Activated CD8-positive, alpha-beta memory T cell treated with anti-CD3 and anti-CD28 coated beads, Interleukin-2, amount 50 U/mL, for 24 hours (primary cell): ENCODE data around the gene BRPF3.

Experiments used
- DNase-seq: peaks from one replicate; pipeline ENCODE4 v3.0.0-alpha.2; 2020; ENCODE audit errors: extremely low read depth

The BRPF3 gene

DNA sequence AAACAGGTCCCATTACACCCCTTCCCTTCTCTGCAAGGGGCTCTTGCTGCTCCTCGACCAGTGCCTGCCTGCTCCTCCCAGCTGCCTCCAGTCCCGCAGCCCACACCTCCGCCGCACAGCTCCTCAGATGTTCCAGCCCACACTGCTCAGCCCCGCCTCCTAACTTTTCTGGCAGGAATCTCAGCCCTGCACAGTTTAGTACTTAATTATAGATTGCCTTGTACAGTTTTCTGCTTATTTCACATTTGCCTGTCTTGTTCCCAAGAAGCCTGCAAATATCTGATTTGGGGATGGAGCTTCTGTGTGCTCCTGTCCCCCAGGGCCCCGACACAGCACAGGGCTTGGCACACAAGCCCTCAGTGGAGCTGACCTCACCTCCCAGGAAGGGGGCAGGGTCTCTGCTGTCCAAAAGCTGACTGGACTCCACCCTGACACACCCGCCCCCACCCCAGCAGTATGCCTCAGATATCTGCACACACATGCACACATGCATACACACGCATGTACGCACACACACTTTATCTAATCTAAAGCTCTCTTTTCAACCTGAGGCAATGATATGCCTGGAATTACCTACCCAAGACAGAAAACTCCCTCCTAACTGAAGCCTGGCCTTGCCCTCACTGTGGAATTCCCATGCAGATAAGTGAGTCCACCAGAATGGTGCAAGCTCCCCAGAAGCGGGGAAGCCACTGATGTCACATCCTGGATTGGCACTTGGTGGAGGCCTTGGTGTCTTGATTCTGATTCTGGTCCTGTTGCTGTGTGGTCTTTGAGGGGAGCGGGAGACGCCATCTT, 72.1 kb downstream of the BRPF3 start:
- DNase-seq = no peak

DNA sequence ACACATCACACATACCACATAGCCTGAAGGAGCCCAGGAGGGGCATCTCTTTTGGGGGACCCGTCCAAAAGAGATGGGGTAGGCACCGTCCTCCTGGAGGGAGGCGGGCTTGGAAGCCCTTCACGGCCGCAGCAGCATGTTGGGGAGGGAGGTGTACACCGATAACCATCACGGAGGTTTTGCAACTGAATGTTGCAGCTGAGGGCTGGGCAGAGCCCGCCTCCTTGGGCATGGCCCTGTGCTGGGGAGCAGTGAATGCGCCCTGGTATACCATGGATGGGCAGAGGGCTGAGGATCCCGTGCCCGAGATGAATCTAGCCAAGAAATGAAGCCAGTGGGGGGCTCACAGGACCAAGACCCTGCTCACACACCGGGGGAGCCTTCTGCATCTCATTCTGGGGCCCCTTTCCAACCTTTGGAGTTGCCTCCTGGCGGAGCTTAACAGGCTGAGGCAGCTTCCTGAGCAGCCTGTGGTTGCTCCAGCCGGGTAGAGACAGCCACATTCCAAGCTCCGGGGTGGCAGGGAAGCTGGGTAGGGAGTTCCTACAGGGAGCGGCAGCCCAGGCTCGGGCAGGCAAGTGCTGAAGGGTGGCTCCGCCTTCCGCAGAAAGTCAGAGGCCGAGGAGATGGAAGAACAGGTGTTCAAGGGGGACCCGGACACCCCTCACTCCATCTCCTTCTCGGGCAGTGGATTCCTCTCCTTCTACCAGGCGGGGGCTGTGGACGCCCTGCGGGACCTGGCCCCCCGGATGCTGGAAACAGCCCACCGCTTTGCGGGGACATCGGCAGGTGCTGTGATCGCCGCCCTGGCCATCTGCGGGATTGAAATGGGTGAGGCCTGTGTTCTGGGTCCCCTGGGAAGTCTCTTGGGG, 73.5 kb downstream of the BRPF3 start, which contains the start of gene PNPLA1:
Gene PNPLA1 (plus strand): TSS at position 227 of the 872 bp plus-strand sequence. CDS start 400 bp downstream, at position 627.
- DNase-seq = no peak

DNA sequence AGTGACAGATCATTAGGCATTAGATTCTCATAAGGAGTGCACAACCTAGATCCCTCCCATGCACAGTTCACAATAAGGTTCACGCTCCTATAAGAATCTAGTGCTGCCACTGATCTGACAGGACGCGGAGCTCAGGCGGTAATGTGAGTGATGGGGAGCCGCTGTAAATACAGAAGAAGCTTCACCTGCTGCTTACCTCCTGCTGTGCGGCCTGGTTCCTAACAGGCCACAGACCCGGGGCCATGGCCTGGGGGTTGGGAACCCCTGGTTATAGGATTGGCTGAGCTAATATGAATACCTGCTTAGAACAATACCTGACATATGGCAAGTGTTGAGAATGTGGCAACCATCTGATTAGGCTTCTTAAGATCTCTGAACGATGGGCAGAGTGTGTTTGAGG, 75.7 kb downstream of the BRPF3 start:
- DNase-seq = no peak

DNA sequence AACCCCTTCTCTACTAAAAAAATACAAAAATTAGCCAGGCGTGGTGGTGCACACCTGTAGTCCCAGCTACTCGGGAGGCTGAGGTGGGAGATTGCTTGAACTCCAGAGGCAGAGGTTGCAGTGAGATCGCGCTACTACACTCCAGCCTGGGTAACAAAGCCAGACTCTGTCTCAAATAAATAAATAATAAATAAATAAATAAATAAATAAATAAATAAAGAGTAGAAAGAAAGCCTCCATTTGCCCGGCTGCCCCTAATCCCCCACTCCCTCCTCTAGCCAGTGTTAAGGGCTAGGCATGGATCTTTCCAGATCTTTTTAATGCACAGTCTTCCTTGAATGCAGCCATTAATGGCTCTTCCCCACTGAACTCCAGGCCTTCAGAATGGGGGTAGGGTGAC, 76.5 kb downstream of the BRPF3 start:
- no peak for DNase-seq

DNA sequence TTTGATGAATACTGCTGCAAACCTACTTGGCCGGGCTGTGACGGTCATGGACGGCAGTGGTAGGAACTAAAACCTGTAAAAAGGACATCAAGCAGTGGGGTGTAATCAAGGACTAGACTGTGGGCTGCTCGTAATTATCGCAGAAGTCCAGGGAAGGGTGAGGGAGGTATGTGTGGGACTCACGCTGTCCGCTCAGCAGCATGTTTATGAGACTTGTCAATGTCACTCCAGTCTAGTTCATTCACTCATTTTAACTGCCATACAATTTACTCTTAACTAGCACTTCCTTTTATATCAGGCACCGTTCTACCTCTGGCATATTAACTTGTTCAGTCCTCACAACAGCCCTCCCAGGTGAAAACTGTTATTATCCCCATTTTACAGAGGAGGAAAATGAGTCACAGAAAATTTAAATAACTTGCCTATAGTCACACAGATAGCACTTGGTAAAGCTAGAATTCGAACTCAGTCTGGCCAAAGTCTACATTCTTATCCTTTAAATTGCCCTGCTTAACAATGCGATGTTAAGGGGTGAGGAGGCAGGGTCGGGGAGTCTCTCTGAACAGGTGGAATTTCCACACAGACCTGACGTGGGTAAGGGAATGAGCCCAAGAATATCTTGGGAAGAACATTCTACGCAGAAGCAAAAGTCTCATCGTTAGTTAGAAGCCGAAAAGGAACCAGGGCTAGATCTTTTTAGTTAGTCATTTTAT, 77.4 kb downstream of the BRPF3 start:
- no peak for DNase-seq

DNA sequence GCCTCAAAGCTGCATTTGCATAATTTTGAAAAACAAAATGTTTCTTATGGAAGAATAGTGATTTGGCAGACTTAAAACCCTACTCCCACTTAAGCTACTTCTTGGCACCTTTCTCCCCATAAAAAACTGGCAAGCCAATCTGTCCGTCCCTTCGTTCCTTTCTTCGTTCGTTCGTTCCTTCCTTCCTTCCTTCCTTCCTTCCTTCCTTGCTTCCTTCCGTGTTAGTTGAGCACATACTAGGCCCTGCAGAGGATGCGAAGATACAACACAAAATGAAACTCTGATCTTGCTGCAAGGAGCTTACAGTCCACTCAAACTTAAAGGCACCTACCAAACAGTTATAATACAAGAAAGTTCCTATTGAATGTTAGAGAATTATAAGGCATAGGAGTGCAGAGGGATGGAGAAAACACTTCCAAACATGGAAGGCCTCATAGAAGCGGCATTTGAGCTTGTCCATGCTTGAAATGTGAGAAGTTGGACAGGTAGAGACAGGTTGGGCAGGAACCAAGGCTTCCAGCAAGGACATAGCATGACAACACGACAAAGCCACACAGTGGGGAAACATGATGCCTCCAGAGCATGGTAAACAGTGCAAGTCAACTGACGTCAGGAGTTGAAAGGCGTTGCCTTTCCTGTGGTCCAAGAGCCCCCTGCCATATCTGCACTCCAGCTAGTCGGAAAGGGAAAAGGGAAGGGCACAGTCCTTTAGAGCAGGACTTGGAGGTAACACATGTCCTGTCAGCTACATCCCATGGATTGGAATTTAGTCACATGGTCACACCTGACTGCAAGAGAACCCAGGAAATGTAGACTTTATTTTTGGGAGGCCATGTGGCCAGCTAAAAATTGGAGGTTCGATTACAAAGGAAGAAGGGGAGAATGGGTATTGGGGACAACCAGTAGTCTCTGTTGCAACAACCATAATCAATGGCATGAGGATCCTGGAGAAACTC, 80.3 kb downstream of the BRPF3 start:
- DNase-seq = no peak

DNA sequence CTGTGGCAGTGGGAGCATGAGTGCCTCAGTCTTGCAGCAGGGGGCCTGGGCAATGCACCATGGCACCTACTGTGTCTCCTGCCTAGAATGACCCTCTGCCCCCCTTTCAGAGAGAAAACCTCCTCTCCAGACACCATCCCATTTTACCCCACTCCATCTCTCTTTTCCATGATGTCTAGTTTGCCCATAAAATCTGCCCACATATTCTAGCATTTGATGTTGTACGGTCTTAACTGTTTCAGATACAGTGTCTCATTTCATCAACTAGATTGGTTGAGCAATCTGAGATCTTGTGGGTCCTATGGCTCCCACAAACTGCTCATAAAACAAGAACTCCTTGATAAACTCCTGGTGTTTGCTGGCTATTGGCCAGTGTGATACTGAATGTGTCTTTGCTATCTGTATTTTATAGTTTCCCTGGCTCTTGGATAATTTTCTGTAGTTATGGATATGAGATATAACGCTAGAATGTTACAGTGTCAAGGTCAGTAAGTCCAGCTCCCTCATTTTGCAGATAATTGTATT, 81.5 kb downstream of the BRPF3 start:
- DNase-seq = no peak

DNA sequence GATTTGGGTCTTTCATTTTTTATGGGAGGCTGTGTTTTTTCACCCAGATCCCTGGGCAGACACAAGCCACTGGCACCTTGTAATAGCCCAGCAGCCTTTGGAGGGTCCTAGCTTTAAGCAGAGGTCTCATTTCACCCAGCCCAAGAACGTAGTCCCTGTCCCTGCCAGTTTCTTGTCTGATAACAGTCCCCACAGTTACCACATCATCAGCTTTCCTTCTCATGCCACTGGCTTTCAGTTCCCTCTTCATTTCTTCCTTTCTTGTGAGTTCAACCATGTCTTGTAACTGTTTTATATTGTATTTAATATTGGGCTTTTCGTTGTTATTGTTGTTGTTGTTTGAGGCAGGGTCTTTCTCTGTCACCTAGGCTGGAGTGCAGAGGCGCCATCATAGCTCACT, 83.9 kb downstream of the BRPF3 start:
- no peak for DNase-seq

DNA sequence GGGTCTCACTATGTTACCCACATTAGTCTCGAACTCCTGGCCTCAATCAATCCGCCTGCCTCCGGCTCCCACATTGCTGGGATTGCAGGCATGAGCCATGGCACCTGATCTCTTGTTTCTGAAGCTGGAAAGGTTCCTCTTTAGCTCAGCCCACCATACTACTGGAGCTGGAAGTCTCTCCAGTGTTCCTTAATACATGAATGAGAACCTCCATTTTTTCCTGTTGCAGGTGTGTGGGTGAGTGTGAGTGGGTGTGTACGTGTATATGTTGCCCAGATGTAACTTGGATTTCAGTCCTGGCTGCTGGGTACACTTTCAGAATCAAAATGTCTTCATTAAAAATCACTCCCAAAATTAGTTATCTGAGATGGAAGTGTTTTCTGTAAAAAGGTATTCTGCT, 84.4 kb downstream of the BRPF3 start:
- DNase-seq = no peak
